ENCODE results near the gene SLC6A3.
"Not testable (repeated sequence)": the region's sequence is repeated elsewhere in the genome, so short reads cannot be mapped to it uniquely, and the experiment has no call there.

DNA sequence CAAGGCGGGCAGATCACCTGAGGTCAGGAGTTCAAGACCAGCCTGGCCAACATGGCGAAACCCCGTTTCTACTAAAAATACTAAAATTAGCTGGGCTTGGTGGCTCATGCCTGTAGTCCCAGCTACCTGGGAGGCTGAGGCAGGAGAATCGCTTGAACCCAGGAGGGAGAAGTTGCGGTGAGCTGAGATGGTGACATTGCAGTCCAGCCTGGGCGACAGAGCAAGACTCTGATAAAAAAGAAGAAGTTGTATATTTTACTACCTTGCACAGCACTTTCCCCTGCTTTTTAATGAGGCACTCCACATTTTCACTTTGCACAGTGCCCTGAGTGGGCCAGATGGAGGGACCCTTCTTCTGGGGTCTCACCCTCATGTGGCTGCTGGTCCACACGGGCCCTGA, 84.9 kb downstream of the SLC6A3 start:
- not testable (repeated sequence) for TF ChIP-seq EZH2phosphoT487 (IDR thresholded peaks at IDR 0.05; ENCODE audit: borderline replicate concordance, low read depth, low read length); CTCF (conservative IDR thresholded peaks at IDR 0.05; ENCODE audit: low read length)

Data from OCI-LY7 (cell line).